Caco-2 (cell line): Measurements from ENCODE around the gene AGXT2. TPM values are rescaled to one million over a fixed set of nuclear protein-coding genes. Genes with fewer than 3 reads are reported as not detected.
"Not testable (repeated sequence)": the region's sequence is repeated elsewhere in the genome, so short reads cannot be mapped to it uniquely, and the experiment has no call there.

Experiments used
- BruUV-seq: library from RNA; stranded (reverse); fragments of 400-500 nt; replicated peaks from 2 replicates; lab custom pipeline; 2021; lab: Mats Ljungman, UMichigan
- CTCF ChIA-PET: fragments of 300-600 bp; sonication (Branson Sonifier 250); formaldehyde crosslinking; loops from one replicate; lab custom pipeline; 2022; ENCODE audit warnings: antibody characterized with exemption; lab: Charles Lee
- POLR2A ChIA-PET: fragments of 300-600 bp; sonication (Branson Sonifier 250); formaldehyde crosslinking; loops from one replicate; lab custom pipeline; 2022; ENCODE audit warnings: antibody characterized with exemption; lab: Charles Lee
- DNase-seq, 2 experiments: peaks; one replicate each; pipeline versions ENCODE4 v3.0.0 to v3.0.0-alpha.2; 2020 to 2022
- H3K27me3 ChIP-seq: replicated peaks from 2 replicates; pipeline ENCODE4 v1.6.0; 2011; ENCODE audit warnings: low read length; ENCODE audit not compliant: control insufficient read depth, insufficient read depth
- H3K36me3 ChIP-seq: 2 replicates; pipeline ENCODE4 v1.5.1; 2011; ENCODE audit warnings: low read length; ENCODE audit not compliant: control insufficient read depth, insufficient read depth
- H3K4me1 ChIP-seq: fragments of 250-450 bp; sonication (Bioruptor Pico); 2 replicates; pipeline ENCODE4 v1.5.1; 2020; ENCODE audit warnings: mild to moderate bottlenecking
- H3K4me3 ChIP-seq: 2 replicates; pipeline ENCODE4 v1.5.1; 2011; ENCODE audit warnings: low read depth, mild to moderate bottlenecking, control low read depth, low read length
- H3K9me3 ChIP-seq: fragments of 250-450 bp; sonication (Bioruptor Pico); 2 replicates; pipeline ENCODE4 v1.5.1; 2020; ENCODE audit warnings: mild to moderate bottlenecking, moderate library complexity
- H3K27ac Mint-ChIP-seq: one replicate; pipeline ENCODE4 v1.8.0; 2022; ENCODE audit warnings: mixed read lengths; ENCODE audit not compliant: unreplicated experiment
- H3K27me3 Mint-ChIP-seq: one replicate; pipeline ENCODE4 v1.8.0; 2022; ENCODE audit warnings: mixed read lengths; ENCODE audit not compliant: insufficient read depth, unreplicated experiment
- H3K36me3 Mint-ChIP-seq: one replicate; pipeline ENCODE4 v1.8.0; 2022; ENCODE audit warnings: mild to moderate bottlenecking, mixed read lengths; ENCODE audit not compliant: insufficient read depth, unreplicated experiment
- H3K4me1 Mint-ChIP-seq: one replicate; pipeline ENCODE4 v1.8.0; 2022; ENCODE audit warnings: low read depth, mixed read lengths; ENCODE audit not compliant: unreplicated experiment
- H3K4me3 Mint-ChIP-seq: one replicate; pipeline ENCODE4 v1.8.0; 2022; ENCODE audit warnings: mild to moderate bottlenecking, moderate library complexity, mixed read lengths; ENCODE audit not compliant: unreplicated experiment
- H3K9me3 Mint-ChIP-seq: one replicate; pipeline ENCODE4 v1.8.0; 2022; ENCODE audit warnings: mixed read lengths; ENCODE audit not compliant: unreplicated experiment
- intact Hi-C: fragments of 100-400 bp; cut with micrococcal nuclease; formaldehyde crosslinking; loops from one replicate; pipeline ENCODE4 v1.10.0; 2022; ENCODE audit not compliant: unreplicated experiment
- total RNA-seq: library from RNA; stranded (reverse); gene quantifications from 2 replicates; pipeline ENCODE4 v1.2.3, GENCODE V29; 2022
- TF ChIP-seq, protein P1 (sequence below), 2 experiments: fragments of 200-600 bp in 1 of 2; IDR thresholded peaks; 1 replicate in 1 of 2; 2 replicates in 1 of 2; pipeline versions ENCODE4 v1.5.1 to v1.8.0; 2011 to 2022; ENCODE audit warnings: antibody characterized with exemption in 1 of 2, control low read depth in 1 of 2, inconsistent platforms in 1 of 2, low read depth in 1 of 2, low read length in 1 of 2, mild to moderate bottlenecking in 1 of 2, moderate library complexity in 1 of 2; ENCODE audit not compliant: insufficient read depth in 1 of 2, severe bottlenecking in 1 of 2, unreplicated experiment in 1 of 2

Gene AGXT2
- total RNA-seq, 1 experiment from 2014 or later = not detected

DNA sequence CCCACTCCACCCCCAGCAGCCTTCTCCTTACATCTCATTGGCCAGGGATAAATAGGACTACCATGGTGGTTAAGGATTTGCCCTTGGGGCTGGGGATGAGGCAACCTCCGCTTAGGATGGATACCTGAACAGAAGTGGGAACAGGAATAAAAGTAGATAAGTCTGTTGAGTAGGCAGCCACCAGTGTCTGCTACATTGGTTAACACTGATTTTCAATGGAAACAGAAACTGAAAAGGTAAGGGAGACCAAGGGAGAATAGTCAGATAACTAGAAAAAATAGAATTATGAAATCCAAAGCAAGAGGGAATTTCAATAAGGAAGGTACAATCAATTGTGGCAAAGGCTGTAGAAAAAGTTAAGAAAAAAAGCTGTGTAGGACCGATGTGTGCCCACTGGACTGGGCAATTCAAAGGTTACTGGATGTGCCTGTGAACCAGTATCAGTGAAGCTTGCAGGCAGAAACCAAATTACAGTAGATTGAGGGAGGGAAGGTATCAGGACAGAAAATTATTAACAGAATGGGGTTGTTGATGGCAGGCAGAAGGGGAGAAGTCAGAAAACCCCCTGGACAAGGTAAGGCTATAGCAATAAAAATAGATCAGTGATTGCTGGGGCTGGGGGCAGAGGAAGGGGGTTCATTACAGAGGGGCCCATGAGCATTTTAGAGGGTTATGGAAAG lies 69.7 kb downstream of the AGXT2 start:
- TF ChIP-seq, protein P1, sequence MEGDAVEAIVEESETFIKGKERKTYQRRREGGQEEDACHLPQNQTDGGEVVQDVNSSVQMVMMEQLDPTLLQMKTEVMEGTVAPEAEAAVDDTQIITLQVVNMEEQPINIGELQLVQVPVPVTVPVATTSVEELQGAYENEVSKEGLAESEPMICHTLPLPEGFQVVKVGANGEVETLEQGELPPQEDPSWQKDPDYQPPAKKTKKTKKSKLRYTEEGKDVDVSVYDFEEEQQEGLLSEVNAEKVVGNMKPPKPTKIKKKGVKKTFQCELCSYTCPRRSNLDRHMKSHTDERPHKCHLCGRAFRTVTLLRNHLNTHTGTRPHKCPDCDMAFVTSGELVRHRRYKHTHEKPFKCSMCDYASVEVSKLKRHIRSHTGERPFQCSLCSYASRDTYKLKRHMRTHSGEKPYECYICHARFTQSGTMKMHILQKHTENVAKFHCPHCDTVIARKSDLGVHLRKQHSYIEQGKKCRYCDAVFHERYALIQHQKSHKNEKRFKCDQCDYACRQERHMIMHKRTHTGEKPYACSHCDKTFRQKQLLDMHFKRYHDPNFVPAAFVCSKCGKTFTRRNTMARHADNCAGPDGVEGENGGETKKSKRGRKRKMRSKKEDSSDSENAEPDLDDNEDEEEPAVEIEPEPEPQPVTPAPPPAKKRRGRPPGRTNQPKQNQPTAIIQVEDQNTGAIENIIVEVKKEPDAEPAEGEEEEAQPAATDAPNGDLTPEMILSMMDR (IDR thresholded peaks at IDR 0.05; ENCODE audit: insufficient read depth in 1 of 2, low read depth in 1 of 2, low read length in 1 of 2, severe bottlenecking in 1 of 2, unreplicated experiment in 1 of 2) = no peak
- intact Hi-C loops = no loop called here
- DNase-seq = no peak
- Histone ChIP-seq H3K27me3 (no peaks in the 10 kb centered on the region), H3K4me1 (no peaks in the 10 kb centered on the region), H3K9me3 (no peaks in the 10 kb centered on the region; the same call in 1 of the 2 replicates), H3K36me3 (no peaks in the 10 kb centered on the region), H3K4me3 (no peak overlapping the region)
- Mint-ChIP-seq H3K27me3 (no peaks in the 10 kb centered on the region), H3K27ac (no peak overlapping the region), H3K4me1 (peaks cover 7% of the 10 kb centered on the region), H3K36me3 (no peaks in the 10 kb centered on the region), H3K9me3 (peaks cover 20% of the 10 kb centered on the region), H3K4me3 (no peak overlapping the region)
- no TSS peak for BruUV-seq
- CTCF ChIA-PET = no interaction called here
- POLR2A ChIA-PET = no interaction called here

DNA sequence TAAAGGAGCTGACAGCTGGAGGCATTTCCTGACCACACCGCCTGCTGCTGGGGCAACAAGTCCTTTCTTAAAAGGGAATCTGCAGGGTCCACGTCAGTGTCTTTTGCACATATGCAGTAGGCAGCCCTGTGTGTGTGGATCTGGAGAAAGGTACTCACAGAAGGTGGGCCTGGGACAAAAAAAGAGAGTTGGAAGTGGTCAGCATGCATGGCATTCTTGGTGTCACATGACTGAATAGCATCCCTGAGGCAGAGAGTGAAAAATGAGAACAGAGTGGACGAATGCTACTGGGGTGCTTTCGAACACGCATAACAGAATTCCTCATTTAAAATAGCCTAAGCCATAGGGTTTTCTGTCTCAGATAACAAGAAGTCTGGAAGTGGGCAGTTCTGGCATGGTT lies 71.4 kb downstream of the AGXT2 start:
- no peak for DNase-seq
- POLR2A ChIA-PET = no interaction called here
- no peak overlapping the region for H3K4me3 ChIP-seq
- no peaks in the 10 kb centered on the region for H3K36me3 ChIP-seq
- no peaks in the 10 kb centered on the region for H3K27me3 ChIP-seq
- H3K4me1 ChIP-seq = no peaks in the 10 kb centered on the region
- TF ChIP-seq, protein P1 (IDR thresholded peaks at IDR 0.05; ENCODE audit: insufficient read depth in 1 of 2, low read depth in 1 of 2, low read length in 1 of 2, severe bottlenecking in 1 of 2, unreplicated experiment in 1 of 2) = no peak
- Mint-ChIP-seq H3K27me3 (no peaks in the 10 kb centered on the region), H3K9me3 (peaks cover 15% of the 10 kb centered on the region), H3K4me1 (peaks cover 7% of the 10 kb centered on the region), H3K4me3 (no peak overlapping the region), H3K36me3 (no peaks in the 10 kb centered on the region), H3K27ac (no peak overlapping the region)
- intact Hi-C loops = no loop called here
- CTCF ChIA-PET = no interaction called here
- no TSS peak for BruUV-seq
- no peaks in the 10 kb centered on the region; the same call in 1 of the 2 replicates for H3K9me3 ChIP-seq

DNA sequence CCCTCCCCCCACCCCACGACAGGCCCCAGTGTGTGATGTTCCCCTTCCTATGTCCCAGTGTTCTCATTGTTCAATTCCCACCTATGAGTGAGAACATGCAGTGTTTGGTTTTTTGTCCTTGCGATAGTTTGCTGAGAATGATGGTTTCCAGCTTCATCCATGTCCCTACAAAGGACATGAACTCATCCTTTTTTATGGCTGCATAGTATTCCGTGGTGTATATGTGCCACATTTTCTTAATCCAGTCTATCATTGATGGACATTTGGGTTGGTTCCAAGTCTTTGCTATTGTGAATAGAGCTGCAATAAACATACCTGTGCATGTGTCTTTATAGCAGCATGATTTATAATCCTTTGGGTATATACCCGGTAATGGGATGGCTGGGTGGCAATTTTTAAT lies 76.1 kb downstream of the AGXT2 start:
- H3K4me1 ChIP-seq, H3K27ac Mint-ChIP-seq, H3K36me3 ChIP-seq, H3K4me3 ChIP-seq, H3K27me3 Mint-ChIP-seq, DNase-seq, H3K27me3 ChIP-seq, BruUV-seq, intact Hi-C loops, H3K4me1 Mint-ChIP-seq, H3K9me3 ChIP-seq, CTCF ChIA-PET, H3K4me3 Mint-ChIP-seq, POLR2A ChIA-PET: not testable (repeated sequence)
- H3K9me3 Mint-ChIP-seq = peaks cover 13% of the 10 kb centered on the region
- H3K36me3 Mint-ChIP-seq = peaks cover 11% of the 10 kb centered on the region
